ENCODE data around the gene PDLIM1.

DNA sequence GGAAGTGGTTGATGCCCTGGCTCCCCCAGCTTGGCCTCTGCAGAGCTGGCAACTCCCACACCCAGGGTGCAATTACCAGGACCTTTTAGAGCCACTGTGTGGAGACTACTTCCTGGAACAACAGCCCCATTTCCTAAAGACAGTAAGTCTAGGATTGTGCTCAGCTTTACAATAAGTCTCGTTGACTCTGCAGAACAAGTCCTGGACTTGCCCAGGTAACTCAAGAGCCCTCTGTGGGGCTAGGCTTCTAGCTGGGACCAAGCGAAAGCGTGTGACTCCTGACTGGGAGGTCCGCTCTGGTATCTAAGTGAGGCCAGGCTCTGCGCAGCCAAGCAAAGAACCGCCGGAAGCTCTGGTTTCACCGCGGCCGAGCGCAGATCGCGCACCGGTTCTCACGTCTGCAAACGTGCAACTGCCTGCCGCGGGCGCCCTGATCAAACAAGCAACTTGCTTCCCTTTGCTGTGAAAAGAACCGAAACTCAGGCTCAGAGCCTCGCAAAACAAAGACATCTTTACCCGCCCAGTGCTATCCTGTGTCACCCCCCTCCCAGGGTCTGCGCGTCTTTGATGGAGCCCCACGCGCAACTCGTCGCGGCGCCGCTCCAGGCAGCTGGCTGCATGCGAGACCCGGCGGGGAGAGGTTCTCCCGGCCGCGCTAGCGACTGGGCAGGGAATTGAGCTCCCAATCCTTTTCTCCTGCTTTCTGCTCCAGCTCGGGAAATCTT lies 4.4 kb upstream of the PDLIM1 start:
- TF ChIP-seq, protein P1, sequence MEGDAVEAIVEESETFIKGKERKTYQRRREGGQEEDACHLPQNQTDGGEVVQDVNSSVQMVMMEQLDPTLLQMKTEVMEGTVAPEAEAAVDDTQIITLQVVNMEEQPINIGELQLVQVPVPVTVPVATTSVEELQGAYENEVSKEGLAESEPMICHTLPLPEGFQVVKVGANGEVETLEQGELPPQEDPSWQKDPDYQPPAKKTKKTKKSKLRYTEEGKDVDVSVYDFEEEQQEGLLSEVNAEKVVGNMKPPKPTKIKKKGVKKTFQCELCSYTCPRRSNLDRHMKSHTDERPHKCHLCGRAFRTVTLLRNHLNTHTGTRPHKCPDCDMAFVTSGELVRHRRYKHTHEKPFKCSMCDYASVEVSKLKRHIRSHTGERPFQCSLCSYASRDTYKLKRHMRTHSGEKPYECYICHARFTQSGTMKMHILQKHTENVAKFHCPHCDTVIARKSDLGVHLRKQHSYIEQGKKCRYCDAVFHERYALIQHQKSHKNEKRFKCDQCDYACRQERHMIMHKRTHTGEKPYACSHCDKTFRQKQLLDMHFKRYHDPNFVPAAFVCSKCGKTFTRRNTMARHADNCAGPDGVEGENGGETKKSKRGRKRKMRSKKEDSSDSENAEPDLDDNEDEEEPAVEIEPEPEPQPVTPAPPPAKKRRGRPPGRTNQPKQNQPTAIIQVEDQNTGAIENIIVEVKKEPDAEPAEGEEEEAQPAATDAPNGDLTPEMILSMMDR (IDR thresholded peaks at IDR 0.05): no peak
- TF ChIP-seq POLR2A (IDR thresholded peaks at IDR 0.05): no peak
